Retina (tissue), 1 donor: ENCODE measurements around the gene SLC4A9.

Experiments
- DNase-seq: peaks from one replicate; pipeline ENCODE4 v3.0.0-alpha.2; 2016

The SLC4A9 gene

GRCh38 chr5:140362875-140363630 lies 3.1 kb downstream of the SLC4A9 start:
- peak; percentile 75 for DNase-seq

- DNase-seq: no peak
Measured at GRCh38 chr5:140363631-140364471, 3.9 kb downstream of the SLC4A9 start.

DNA sequence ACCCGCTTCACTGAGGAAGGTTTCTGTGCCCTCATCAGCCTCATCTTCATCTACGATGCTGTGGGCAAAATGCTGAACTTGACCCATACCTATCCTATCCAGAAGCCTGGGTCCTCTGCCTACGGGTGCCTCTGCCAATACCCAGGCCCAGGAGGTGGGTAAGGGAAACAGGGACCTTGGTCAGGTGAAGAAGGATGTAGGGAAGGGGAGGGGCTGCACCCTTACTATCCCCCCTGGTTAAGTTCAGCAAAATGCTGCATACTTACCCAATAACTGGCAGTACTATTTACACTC lies 4.4 kb downstream of the SLC4A9 start:
- no peak for DNase-seq

GRCh38 chr5:140365282-140365681 lies 5.3 kb downstream of the SLC4A9 start:
- no peak for DNase-seq

- no peak for DNase-seq
Measured at GRCh38 chr5:140365941-140366340, 5.9 kb downstream of the SLC4A9 start.

- DNase-seq: no peak
Measured at GRCh38 chr5:140366589-140367255, 6.7 kb downstream of the SLC4A9 start.

GRCh38 chr5:140367256-140368013 lies 7.4 kb downstream of the SLC4A9 start:
- no peak for DNase-seq

DNA sequence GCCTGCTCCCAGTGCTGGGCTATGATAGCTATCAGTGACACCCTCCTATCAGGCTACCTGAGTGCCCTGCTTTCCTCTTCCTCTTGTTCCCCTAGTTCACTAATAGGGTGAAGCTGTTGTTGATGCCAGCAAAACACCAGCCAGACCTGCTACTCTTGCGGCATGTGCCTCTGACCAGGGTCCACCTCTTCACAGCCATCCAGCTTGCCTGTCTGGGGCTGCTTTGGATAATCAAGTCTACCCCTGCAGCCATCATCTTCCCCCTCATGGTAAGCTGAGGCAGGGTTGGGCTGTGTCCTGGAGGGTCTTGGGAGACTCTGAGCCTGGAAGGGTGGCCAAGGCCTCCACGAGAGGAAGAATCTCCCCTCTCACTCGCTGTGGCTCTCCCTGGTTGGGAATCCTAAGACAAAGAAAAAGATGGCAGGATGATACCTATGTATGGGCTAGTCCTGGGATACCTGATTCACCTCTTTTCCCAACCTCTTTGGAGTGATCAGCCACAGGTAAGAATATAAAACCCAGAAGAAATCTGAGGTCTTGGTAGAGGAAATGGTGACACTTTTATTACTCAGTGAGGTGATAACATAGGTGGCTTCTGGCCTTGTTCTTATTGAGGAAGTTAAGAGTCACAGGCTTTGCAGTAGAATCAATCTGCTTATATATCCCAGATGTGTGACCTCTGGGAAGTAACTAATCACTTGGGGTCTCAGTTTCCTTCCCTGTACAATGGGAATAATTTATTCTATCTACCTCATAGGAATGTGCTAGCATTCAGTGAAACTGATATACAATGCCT lies 11.6 kb downstream of the SLC4A9 start:
- no peak for DNase-seq

DNA sequence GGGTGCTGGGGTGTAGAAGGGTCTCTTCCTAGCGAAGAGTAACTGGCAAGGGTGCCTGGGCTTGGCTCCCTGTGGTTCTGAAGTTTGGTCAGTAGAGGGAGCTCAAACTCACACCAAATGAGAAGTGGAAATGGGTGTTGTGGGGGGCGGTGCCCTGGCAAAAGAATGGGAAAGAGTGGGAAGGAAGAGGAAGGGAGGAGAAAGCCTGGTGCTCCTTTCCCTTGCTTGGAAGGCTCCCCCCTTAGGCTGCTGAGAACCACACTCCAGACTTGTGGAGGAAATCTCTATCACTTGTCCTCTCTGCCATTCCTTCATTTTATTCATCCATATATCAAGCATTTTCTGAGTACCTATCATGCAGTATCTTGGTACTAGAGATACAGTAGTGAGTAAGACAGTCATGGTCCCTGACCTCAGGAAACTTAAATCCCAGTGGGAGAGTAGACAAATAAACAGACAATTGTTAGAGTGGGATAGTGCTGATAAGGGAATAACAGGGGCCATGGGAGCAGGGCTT lies 13.0 kb downstream of the SLC4A9 start:
- peak; percentile 71 for DNase-seq

GRCh38 chr5:140381351-140381750 lies 21.4 kb downstream of the SLC4A9 start:
- no peak for DNase-seq

DNA sequence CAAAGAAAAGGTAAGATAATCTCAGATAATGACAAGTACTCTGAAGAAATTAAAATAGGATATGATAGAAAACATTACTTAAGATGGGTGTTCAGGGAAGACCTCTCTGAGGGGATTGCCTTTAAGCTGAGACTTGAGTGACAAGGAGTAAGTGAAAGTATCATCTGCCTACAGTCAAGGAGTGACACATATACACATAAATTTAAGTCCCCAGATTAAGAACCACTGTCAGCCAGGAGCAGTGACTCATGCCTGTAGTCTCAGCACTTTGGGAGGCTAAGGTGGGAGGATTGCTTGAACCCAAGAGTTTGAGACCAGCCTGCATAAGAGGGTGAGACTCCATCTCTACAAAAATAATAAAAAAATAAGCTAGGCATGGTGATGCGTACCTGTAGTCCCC lies 22.0 kb downstream of the SLC4A9 start:
- DNase-seq: no peak

DNA sequence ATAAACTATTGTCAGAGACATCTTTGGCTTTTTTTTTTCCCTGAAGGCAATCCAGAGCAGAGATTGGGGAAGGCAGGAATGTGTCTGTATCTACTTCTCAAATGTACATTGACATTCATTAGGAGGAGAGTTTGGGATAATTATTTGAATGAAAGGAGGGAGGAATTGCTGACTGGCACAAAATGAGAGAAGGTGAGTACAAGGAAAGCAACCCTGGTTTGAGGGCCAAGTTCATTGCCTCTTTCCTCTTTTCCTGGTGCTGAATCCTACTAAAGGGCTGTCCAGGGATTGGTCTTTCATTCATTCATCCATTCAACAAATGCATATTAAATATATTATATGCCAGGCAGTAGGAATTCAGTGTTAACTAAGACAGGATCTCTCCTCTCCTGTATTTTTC lies 22.9 kb downstream of the SLC4A9 start:
- DNase-seq: no peak

GRCh38 chr5:140383300-140383699 lies 23.3 kb downstream of the SLC4A9 start:
- DNase-seq: no peak

- no peak for DNase-seq
Measured at GRCh38 chr5:140388052-140388451, 28.1 kb downstream of the SLC4A9 start.

- no peak for DNase-seq
Measured at GRCh38 chr5:140391312-140391711, 31.3 kb downstream of the SLC4A9 start.

DNA sequence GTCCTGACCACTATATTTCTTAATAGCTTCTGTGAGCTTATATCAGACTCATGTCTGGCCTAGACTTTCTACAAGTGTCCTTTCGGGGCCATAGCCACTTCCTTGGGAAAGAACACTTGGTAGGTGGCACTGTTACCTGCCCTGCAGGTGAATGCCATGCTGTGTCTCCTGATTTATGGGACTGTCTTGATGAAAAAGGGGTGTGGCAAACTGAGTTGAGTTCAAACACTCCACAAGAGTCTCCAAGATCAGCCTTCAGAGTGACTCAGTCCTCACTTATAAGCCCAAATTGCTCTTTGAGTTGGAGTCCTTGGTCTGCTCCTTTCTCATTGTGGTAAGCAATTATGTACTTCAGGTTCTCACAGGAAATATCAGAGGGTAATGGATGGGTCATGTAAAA lies 31.7 kb downstream of the SLC4A9 start:
- DNase-seq: no peak

GRCh38 chr5:140393738-140394137 lies 33.7 kb downstream of the SLC4A9 start:
- DNase-seq: no peak

- no peak for DNase-seq
Measured at GRCh38 chr5:140398379-140398811, 38.4 kb downstream of the SLC4A9 start.

- no peak for DNase-seq
Measured at GRCh38 chr5:140399979-140400729, 40.2 kb downstream of the SLC4A9 start.

DNA sequence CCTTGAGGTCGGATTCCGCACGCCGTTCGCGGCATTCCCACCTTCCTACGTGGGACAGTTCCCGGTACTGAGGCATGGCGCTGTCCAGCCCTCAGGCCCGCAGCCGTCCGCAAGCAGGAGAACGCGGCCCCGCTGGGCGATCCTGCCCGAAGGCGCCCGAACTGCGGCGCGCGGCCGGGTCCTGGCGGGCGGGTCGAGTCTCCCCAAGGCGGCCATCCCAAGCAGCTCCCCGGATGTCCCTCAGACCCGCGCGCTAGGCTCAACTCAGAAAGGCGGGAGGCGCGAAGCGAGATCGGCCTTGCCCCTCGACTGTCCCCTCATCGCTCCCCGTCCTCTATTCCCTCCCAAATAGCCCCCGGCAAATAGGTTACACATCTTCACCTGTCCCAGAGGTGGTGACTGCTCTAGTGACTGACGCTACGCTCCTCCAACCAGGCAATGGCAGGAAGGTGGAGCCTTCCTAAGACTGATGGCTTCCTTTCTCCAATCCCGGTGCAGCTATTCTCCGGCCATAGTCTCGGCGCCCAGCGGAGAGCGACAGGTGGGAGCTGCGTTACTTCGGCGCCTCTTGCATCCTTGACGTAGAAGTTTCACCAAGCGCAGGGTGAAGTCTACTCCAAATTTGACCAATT lies 40.9 kb downstream of the SLC4A9 start:
- peak; percentile 99 for DNase-seq
